Endothelial cell of umbilical vein (primary cell): ENCODE data around the gene WDR77. TPM values are rescaled to one million over a fixed set of nuclear protein-coding genes. Genes with fewer than 3 reads are reported as not detected.

Source experiments
- BruUV-seq: library from RNA; stranded (reverse); fragments of 400-500 nt; replicated peaks from 2 replicates; lab custom pipeline; 2021; lab: Mats Ljungman, UMichigan
- CTCF ChIA-PET: fragments of 300-600, 350-600 bp; sonication (Branson Sonifier 250); formaldehyde crosslinking; loops from one replicate; lab custom pipeline; 2021; ENCODE audit warnings: antibody characterized with exemption, inconsistent platforms; lab: Charles Lee
- POLR2A ChIA-PET: fragments of 300-600, 350-600 bp; sonication (Branson Sonifier 250); formaldehyde crosslinking; loops from one replicate; lab custom pipeline; 2021; ENCODE audit warnings: antibody characterized with exemption, inconsistent platforms; lab: Charles Lee
- DNase-seq: peaks from one replicate; pipeline ENCODE4 v3.0.0-alpha.2; 2011; ENCODE audit warnings: low read depth, low spot score
- FAIRE-seq: peaks from 2 replicates; lab custom pipeline; 2011; peaks lifted over from hg19 to GRCh38; lab: Jason Lieb, UNC
- H2AFZ ChIP-seq: 2 replicates; pipeline ENCODE4 v1.6.0; 2012; ENCODE audit warnings: low read depth, low read length, control low read depth, inconsistent platforms
- H3K27ac ChIP-seq: 2 replicates; pipeline ENCODE4 v1.5.1; 2011; ENCODE audit warnings: low read depth, mild to moderate bottlenecking, control low read depth, low read length, moderate library complexity; ENCODE audit not compliant: insufficient read depth
- H3K27me3 ChIP-seq, 2 experiments: 2 replicates each; pipeline versions ENCODE4 v1.6.0 to v1.6.1; 2011; ENCODE audit warnings: low read length in 2 of 2, mixed read lengths in 1 of 2; ENCODE audit not compliant: control insufficient read depth in 2 of 2, insufficient read depth in 2 of 2
- H3K36me3 ChIP-seq, 2 experiments: 2 replicates in 1 of 2; 3 replicates in 1 of 2; pipeline ENCODE4 v1.5.1; 2011; ENCODE audit warnings: low read length in 2 of 2, mild to moderate bottlenecking in 1 of 2, moderate library complexity in 1 of 2; ENCODE audit not compliant: control insufficient read depth in 2 of 2, insufficient read depth in 2 of 2; ENCODE audit errors: extremely low read depth in 1 of 2
- H3K4me1 ChIP-seq: 3 replicates; pipeline ENCODE4 v1.5.1; 2011; ENCODE audit warnings: mild to moderate bottlenecking, low read length; ENCODE audit not compliant: control insufficient read depth, insufficient read depth; ENCODE audit errors: extremely low read depth
- H3K4me2 ChIP-seq: 2 replicates; pipeline ENCODE4 v1.6.1; 2011; ENCODE audit warnings: low read length, control low read depth, mixed read lengths; ENCODE audit not compliant: insufficient read depth
- H3K4me3 ChIP-seq, 3 experiments: fragments of 200-600 bp in 1 of 3; sonication (generic), shearing (Covaris generic) in 1 of 3; replicated peaks in 1 of 3; 2 replicates each; pipeline ENCODE4 v1.5.1; 2011 to 2016; ENCODE audit warnings: control low read depth in 3 of 3, low read length in 3 of 3, mild to moderate bottlenecking in 2 of 3, inconsistent platforms in 1 of 3, low read depth in 1 of 3, moderate library complexity in 1 of 3; ENCODE audit not compliant: insufficient read depth in 1 of 3
- H3K79me2 ChIP-seq: 2 replicates; pipeline ENCODE4 v1.6.0; 2012; ENCODE audit warnings: low read length, inconsistent platforms; ENCODE audit not compliant: control insufficient read depth, insufficient read depth
- H3K9ac ChIP-seq: replicated peaks from 2 replicates; pipeline ENCODE3; 2011; ENCODE audit warnings: low read length, control low read depth; ENCODE audit not compliant: insufficient read depth; ENCODE audit errors: extremely low read depth
- H3K9me1 ChIP-seq: replicated peaks from 3 replicates; pipeline ENCODE4 v1.6.0; 2011; ENCODE audit warnings: mild to moderate bottlenecking, low read length; ENCODE audit not compliant: control insufficient read depth, insufficient read depth; ENCODE audit errors: extremely low read depth
- H3K9me3 ChIP-seq: replicated peaks from 2 replicates; pipeline ENCODE4 v1.5.1; 2012; ENCODE audit warnings: low read length, inconsistent platforms; ENCODE audit not compliant: control insufficient read depth, insufficient read depth
- H4K20me1 ChIP-seq: replicated peaks from 2 replicates; pipeline ENCODE3; 2011; ENCODE audit warnings: mild to moderate bottlenecking, low read length; ENCODE audit not compliant: control insufficient read depth, insufficient read depth; ENCODE audit errors: extremely low read depth
- EZH2 ChIP-seq: IDR thresholded peaks from 2 replicates; pipeline ENCODE4 v1.6.1; 2012; ENCODE audit warnings: borderline replicate concordance, low read depth, mild to moderate bottlenecking, moderate library complexity, low read length, inconsistent platforms; ENCODE audit not compliant: severe bottlenecking
- FOS ChIP-seq: IDR thresholded peaks from 2 replicates; pipeline ENCODE4 v1.6.1; 2011; ENCODE audit warnings: mild to moderate bottlenecking, low read length, moderate library complexity, borderline replicate concordance; ENCODE audit not compliant: insufficient read depth
- GATA2 ChIP-seq: IDR thresholded peaks from 2 replicates; pipeline ENCODE4 v1.7.0; 2011; ENCODE audit warnings: low read depth, mild to moderate bottlenecking, moderate library complexity, mixed read lengths, low read length; ENCODE audit not compliant: insufficient read length, insufficient read depth
- MYC ChIP-seq: IDR thresholded peaks from one replicate; pipeline ENCODE4 v1.6.1; 2011; ENCODE audit warnings: mild to moderate bottlenecking, low read depth, low read length
- dilution Hi-C: fragments of 300-500 bp; cut with MboI; formaldehyde crosslinking; loops from one replicate; pipeline ENCODE4 v1.15.0; 2019; ENCODE audit warnings: low sequenced_read_pairs; ENCODE audit not compliant: extremely low pct_ligation_motif_present
- intact Hi-C: fragments of 100-400 bp; cut with micrococcal nuclease; formaldehyde crosslinking; loops from one replicate; pipeline ENCODE4 v1.10.0; 2022
- polyA plus RNA-seq, 4 experiments: library from polyadenylated mRNA; depleted of rRNA in 3 of 4; stranded (reverse) in 3 of 4; unstranded in 1 of 4; fragments of >200 nt; gene quantifications; 2 replicates each; pipeline versions ENCODE4 v1.2.1 to v1.2.3, GENCODE V29; 2011 to 2012; ENCODE audit warnings: missing spikeins in 1 of 4
- small RNA-seq: library from RNA; depleted of rRNA; stranded (forward); fragments of <200 nt; gene quantifications from one replicate; pipeline ENCODE3, GENCODE V24; 2012; ENCODE audit warnings: low replicate concordance, low read depth; ENCODE audit not compliant: insufficient read depth, insufficient read length
- total RNA-seq: library from RNA; stranded (reverse); gene quantifications from 2 replicates; pipeline ENCODE4 v1.2.3, GENCODE V29; 2021
- TF ChIP-seq, protein P1 (sequence below): IDR thresholded peaks from 2 replicates; pipeline ENCODE4 v1.6.1; 2011; ENCODE audit not compliant: insufficient read depth, insufficient read length
- TF ChIP-seq, protein P2 (sequence below), 2 donors: IDR thresholded peaks; 1 replicate in 1 of 2; 2 replicates in 1 of 2; pipeline ENCODE4 v1.5.1; 2011; ENCODE audit warnings: low read length in 2 of 2, mild to moderate bottlenecking in 2 of 2, moderate library complexity in 2 of 2, control low read depth in 1 of 2, inconsistent platforms in 1 of 2, low read depth in 1 of 2; ENCODE audit not compliant: insufficient read depth in 1 of 2; ENCODE audit errors: extremely low read depth in 1 of 2

The WDR77 gene
- total and polyA plus RNA-seq, 2 donors (not counting 3 experiments of a cell fraction or from before 2014, with no cell fraction given), result 41.3 to 116 TPM

DNA sequence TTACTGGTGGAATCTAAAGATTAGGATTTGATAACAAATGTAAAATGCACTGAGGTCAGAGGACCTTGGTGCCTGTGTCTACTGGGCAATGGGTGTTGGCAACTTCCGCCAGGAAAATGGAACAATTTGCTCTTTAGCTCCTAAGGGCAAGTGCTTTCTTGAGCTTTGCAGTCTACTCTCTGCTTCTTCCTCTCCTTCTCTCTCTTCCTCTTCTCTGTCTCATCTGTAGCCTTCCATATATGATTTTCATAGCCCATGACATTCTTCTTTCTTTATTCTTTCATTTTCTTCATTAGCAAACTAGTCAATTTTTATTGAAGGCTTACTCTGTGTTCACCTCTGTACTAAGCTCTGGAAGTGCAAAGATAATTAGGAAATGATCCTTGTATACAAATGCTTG, 57.0 kb downstream of the WDR77 start:
- FAIRE-seq, result no peak
- Histone ChIP-seq H3K27ac (no peak overlapping the region), H3K4me3 (no peak overlapping the region), H2AFZ (no peak overlapping the region), H3K9me1 (no peaks in the 10 kb centered on the region), H3K27me3 (peaks cover 0 to 4% of the 10 kb centered on the region in 2 experiments), H3K9me3 (no peaks in the 10 kb centered on the region), H4K20me1 (no peaks in the 10 kb centered on the region), H3K9ac (no peak overlapping the region), H3K36me3 (no peaks in the 10 kb centered on the region), H3K4me2 (no peak overlapping the region), H3K79me2 (no peaks in the 10 kb centered on the region), H3K4me1 (no peaks in the 10 kb centered on the region)
- intact Hi-C loops, result no loop called here
- BruUV-seq, result no TSS peak
- POLR2A ChIA-PET, result no interaction called here
- no peak for DNase-seq
- dilution Hi-C loops, result no loop called here
- CTCF ChIA-PET, result interaction anchor here (1.6 to 4.0 kb wide), 2 partner anchors 9 to 14 kb away, joined by 3 to 26 read pairs; no protein-coding TSS in a partner anchor
- no peak for TF ChIP-seq MYC
- no peak for TF ChIP-seq FOS
- TF ChIP-seq, protein P1, sequence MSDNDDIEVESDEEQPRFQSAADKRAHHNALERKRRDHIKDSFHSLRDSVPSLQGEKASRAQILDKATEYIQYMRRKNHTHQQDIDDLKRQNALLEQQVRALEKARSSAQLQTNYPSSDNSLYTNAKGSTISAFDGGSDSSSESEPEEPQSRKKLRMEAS, result no peak
- TF ChIP-seq, protein P2, sequence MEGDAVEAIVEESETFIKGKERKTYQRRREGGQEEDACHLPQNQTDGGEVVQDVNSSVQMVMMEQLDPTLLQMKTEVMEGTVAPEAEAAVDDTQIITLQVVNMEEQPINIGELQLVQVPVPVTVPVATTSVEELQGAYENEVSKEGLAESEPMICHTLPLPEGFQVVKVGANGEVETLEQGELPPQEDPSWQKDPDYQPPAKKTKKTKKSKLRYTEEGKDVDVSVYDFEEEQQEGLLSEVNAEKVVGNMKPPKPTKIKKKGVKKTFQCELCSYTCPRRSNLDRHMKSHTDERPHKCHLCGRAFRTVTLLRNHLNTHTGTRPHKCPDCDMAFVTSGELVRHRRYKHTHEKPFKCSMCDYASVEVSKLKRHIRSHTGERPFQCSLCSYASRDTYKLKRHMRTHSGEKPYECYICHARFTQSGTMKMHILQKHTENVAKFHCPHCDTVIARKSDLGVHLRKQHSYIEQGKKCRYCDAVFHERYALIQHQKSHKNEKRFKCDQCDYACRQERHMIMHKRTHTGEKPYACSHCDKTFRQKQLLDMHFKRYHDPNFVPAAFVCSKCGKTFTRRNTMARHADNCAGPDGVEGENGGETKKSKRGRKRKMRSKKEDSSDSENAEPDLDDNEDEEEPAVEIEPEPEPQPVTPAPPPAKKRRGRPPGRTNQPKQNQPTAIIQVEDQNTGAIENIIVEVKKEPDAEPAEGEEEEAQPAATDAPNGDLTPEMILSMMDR (IDR thresholded peaks at IDR 0.05; ENCODE audit: extremely low read depth in 1 of 2, insufficient read depth in 1 of 2, low read depth in 1 of 2, low read length in 2 of 2), result no peak
- no peak for TF ChIP-seq GATA2
- no peak for TF ChIP-seq EZH2

Small RNAs within 50 kb of the gene (small RNA-seq; reads per million reads assigned to genes)
- not detected for gene RF00019
- not detected for gene RNU6-792P

Other genes with a start within 250 kb of the WDR77 start
- 0.42 and 1.00 TPM in 2 replicates for gene DENND2D, start 248.6 kb downstream of the WDR77 start, total RNA-seq
- gene DENND2D, start 248.6 kb downstream of the WDR77 start, polyA plus RNA-seq, result 0.30 and 0.41 TPM in 2 replicates
- not detected in 2 replicates for gene CHI3L2, start 221.5 kb downstream of the WDR77 start, total RNA-seq
- gene CHI3L2, start 221.5 kb downstream of the WDR77 start, polyA plus RNA-seq, result not detected in 2 replicates
- gene CHIA, start 158.4 kb downstream of the WDR77 start, total RNA-seq, result not detected in 2 replicates
- not detected in 2 replicates for gene CHIA, start 158.4 kb downstream of the WDR77 start, polyA plus RNA-seq
- 0.75 and 0.99 TPM in 2 replicates for gene OVGP1, start 21.5 kb downstream of the WDR77 start, total RNA-seq
- 1.2 and 1.3 TPM in 2 replicates for gene OVGP1, start 21.5 kb downstream of the WDR77 start, polyA plus RNA-seq
- 235 and 244 TPM in 2 replicates for gene ATP5PB, start 208 bp upstream of the WDR77 start, total RNA-seq
- gene ATP5PB, start 208 bp upstream of the WDR77 start, polyA plus RNA-seq, result 189 and 231 TPM in 2 replicates
- gene C1orf162, start 24.7 kb upstream of the WDR77 start, total RNA-seq, result 0.35 TPM in 2 replicates
- 0.81 and 0.89 TPM in 2 replicates for gene C1orf162, start 24.7 kb upstream of the WDR77 start, polyA plus RNA-seq
- 0.31 TPM in 1 of 2 replicates, not detected in the other for gene ADORA3, start 54.4 kb upstream of the WDR77 start, total RNA-seq
- 0.03 TPM in 1 of 2 replicates, not detected in the other for gene ADORA3, start 54.4 kb upstream of the WDR77 start, polyA plus RNA-seq
- gene TMIGD3, start 54.4 kb upstream of the WDR77 start, total RNA-seq, result 0.49 TPM in 1 of 2 replicates, not detected in the other
- 0.07 and 0.24 TPM in 2 replicates for gene TMIGD3, start 54.4 kb upstream of the WDR77 start, polyA plus RNA-seq
- gene RAP1A, start 170.5 kb upstream of the WDR77 start, total RNA-seq, result 56.4 and 57.1 TPM in 2 replicates
- 14.4 and 17.8 TPM in 2 replicates for gene RAP1A, start 170.5 kb upstream of the WDR77 start, polyA plus RNA-seq